ENCODE data around the gene ANKH. TPM values are rescaled to one million over a fixed set of nuclear protein-coding genes. Genes with fewer than 3 reads are reported as not detected.
A peak's percentile ranks its signal among the peaks of the same experiment; 100 is the strongest.

The ANKH gene
- total and polyA plus RNA-seq, 4 donors: 9.3 to 57.1 (median 37.4) TPM

GRCh38 chr5:14790220-14790619 lies 81.4 kb downstream of the ANKH start:
- DNase-seq (ENCODE audit: low spot score): no peak
- Histone ChIP-seq H3K4me1 (ENCODE audit: control insufficient read depth in 4 of 4, insufficient read depth in 4 of 4, low read length in 3 of 4) (peaks cover 0 to 8% (median 4%) of the 10 kb centered on the region in 4 donors), H3K9me3 (ENCODE audit: control insufficient read depth in 4 of 4, low read length in 3 of 4) (no peaks in the 10 kb centered on the region), H3K27me3 (ENCODE audit: control insufficient read depth in 4 of 4, insufficient read depth in 4 of 4, low read length in 3 of 4) (no peaks in the 10 kb centered on the region), H3K36me3 (ENCODE audit: control insufficient read depth in 4 of 4, insufficient read depth in 3 of 4, low read depth in 1 of 4, low read length in 3 of 4) (peaks cover 0 to 2% (median 0%) of the 10 kb centered on the region in 4 donors), H3K9ac (ENCODE audit: low read depth in 1 of 2, low read length in 2 of 2) (no peak overlapping the region), H3K27ac (ENCODE audit: low read depth in 1 of 2, low read length in 2 of 2) (no peak overlapping the region), H3K4me3 (ENCODE audit: low read depth in 1 of 3, low read length in 3 of 3) (no peak overlapping the region)
- 90% methylated on average over 2 of the region's 2 CpGs for WGBS
- TF ChIP-seq FOXA2 (IDR thresholded peaks at IDR 0.05) (no peak), EGR1 (IDR thresholded peaks at IDR 0.05; ENCODE audit: low read depth in 2 of 2) (no peak), RXRA (IDR thresholded peaks at IDR 0.05) (no peak), RAD21 (IDR thresholded peaks at IDR 0.05) (no peak), ATF3 (IDR thresholded peaks at IDR 0.05) (no peak), TAF1 (conservative IDR thresholded peaks at IDR 0.05) (no peak), CTCF (IDR thresholded peaks at IDR 0.05; ENCODE audit: low read depth, low read length, missing input control) (no peak), GABPA (IDR thresholded peaks at IDR 0.05 in 1 of 2, conservative IDR thresholded peaks at IDR 0.05 in 1 of 2) (no peak), SP1 (IDR thresholded peaks at IDR 0.05) (no peak), YY1 (IDR thresholded peaks at IDR 0.05) (no peak), JUND (IDR thresholded peaks at IDR 0.05) (no peak), ZBTB33 (IDR thresholded peaks at IDR 0.05) (no peak), REST (IDR thresholded peaks at IDR 0.05) (no peak)

- peak; percentile 42 to 75 for TF ChIP-seq HNF4A (conservative IDR thresholded peaks at IDR 0.05)
- no peak for TF ChIP-seq MAX (IDR thresholded peaks at IDR 0.05)
- TF ChIP-seq REST (IDR thresholded peaks at IDR 0.05): no peak
- TF ChIP-seq JUND (IDR thresholded peaks at IDR 0.05): no peak
- no peak for TF ChIP-seq NR2F2 (IDR thresholded peaks at IDR 0.05)
- TF ChIP-seq FOXA1 (IDR thresholded peaks at IDR 0.05): no peak
- TF ChIP-seq SP1 (IDR thresholded peaks at IDR 0.05): peak; percentile 21
- 88% methylated on average over 6 of the region's 6 CpGs for WGBS
- no peak for DNase-seq (ENCODE audit: low spot score)
- Histone ChIP-seq H3K4me3 (ENCODE audit: low read depth in 1 of 3, low read length in 3 of 3) (no peak overlapping the region), H3K36me3 (ENCODE audit: control insufficient read depth in 4 of 4, insufficient read depth in 3 of 4, low read depth in 1 of 4, low read length in 3 of 4) (no peaks in the 10 kb centered on the region), H3K4me1 (ENCODE audit: control insufficient read depth in 4 of 4, insufficient read depth in 4 of 4, low read length in 3 of 4) (peaks cover 0 to 8% (median 4%) of the 10 kb centered on the region in 4 donors), H3K9me3 (ENCODE audit: control insufficient read depth in 4 of 4, low read length in 3 of 4) (no peaks in the 10 kb centered on the region), H3K9ac (ENCODE audit: low read depth in 1 of 2, low read length in 2 of 2) (no peak overlapping the region), H3K27ac (ENCODE audit: low read depth in 1 of 2, low read length in 2 of 2) (no peak overlapping the region), H3K27me3 (ENCODE audit: control insufficient read depth in 4 of 4, insufficient read depth in 4 of 4, low read length in 3 of 4) (no peaks in the 10 kb centered on the region)
Measured at GRCh38 chr5:14787801-14788579, 83.6 kb downstream of the ANKH start.
